BE2C (cell line): ENCODE results near the gene ZCCHC14.
A peak's percentile ranks its signal among the peaks of the same experiment; 100 is the strongest.
"Not testable (repeated sequence)": the region's sequence is repeated elsewhere in the genome, so short reads cannot be mapped to it uniquely, and the experiment has no call there.

Experiments
- DNase-seq: peaks from one replicate; pipeline ENCODE4 v3.0.0-alpha.2; 2020
- H3K27me3 ChIP-seq: fragments of 250-450 bp; sonication (Bioruptor Pico); 2 replicates; pipeline ENCODE4 v1.5.1; 2020; ENCODE audit warnings: mild to moderate bottlenecking
- H3K36me3 ChIP-seq: fragments of 250-450 bp; sonication (Bioruptor Pico); 2 replicates; pipeline ENCODE4 v1.5.1; 2020; ENCODE audit warnings: mild to moderate bottlenecking
- H3K4me1 ChIP-seq: fragments of 250-450 bp; sonication (Bioruptor Pico); 2 replicates; pipeline ENCODE4 v1.5.1; 2020
- H3K4me3 ChIP-seq: 2 replicates; pipeline ENCODE4 v1.5.1; 2011; ENCODE audit warnings: low read depth, low read length
- H3K9me3 ChIP-seq: fragments of 250-450 bp; sonication (Bioruptor Pico); 2 replicates; pipeline ENCODE4 v1.5.1; 2020
- CTCF ChIP-seq: IDR thresholded peaks from 2 replicates; pipeline ENCODE4 v1.5.1; 2012; ENCODE audit warnings: mild to moderate bottlenecking, low read depth, low read length

The ZCCHC14 gene

DNA sequence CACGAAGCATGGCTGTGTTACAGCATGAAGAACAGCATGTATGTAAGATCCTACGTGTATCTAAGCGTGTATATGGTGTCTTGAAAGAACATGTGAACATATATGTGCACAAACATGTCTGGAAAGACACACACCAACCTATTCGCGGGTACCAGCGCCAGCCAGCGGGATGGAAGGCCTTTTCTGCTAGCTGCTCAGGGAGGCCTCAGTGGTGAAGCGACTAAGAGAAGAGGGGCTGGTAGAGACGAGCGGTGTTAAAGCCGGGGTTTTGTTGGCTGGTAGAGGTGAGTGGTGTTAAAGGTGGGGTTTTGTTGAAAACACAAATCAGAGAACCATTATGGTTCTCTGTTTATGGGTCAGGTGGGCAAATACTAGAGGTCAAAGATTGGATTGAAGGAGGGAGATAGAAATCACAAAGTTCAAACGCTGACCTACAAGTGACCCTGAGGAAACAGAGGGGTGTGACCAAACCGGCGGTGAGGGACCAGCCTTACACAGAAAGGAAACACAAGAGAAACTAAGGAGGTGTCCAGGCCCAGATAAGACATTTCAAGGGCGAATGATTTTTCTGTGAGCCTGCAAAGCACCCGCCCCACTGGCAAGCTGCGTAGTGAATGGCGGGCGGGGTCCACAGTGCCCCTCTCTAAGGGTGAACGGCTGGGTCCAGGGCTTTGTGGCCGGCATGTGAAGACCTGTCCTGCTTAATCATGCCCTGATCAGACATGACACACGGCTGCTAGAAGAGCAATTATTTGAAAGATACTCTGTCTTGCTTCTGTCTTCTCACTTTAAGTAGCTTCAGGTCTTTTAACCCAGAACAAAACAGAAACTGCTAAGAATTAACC lies 8.1 kb downstream of the ZCCHC14 start:
- Histone ChIP-seq H3K36me3 (no peaks in the 10 kb centered on the region; the same call in 1 of the 2 replicates), H3K4me1 (peaks cover 24% of the 10 kb centered on the region), H3K9me3 (no peaks in the 10 kb centered on the region), H3K27me3 (no peaks in the 10 kb centered on the region), H3K4me3 (no peak overlapping the region)
- no peak for TF ChIP-seq CTCF
- no peak for DNase-seq

DNA sequence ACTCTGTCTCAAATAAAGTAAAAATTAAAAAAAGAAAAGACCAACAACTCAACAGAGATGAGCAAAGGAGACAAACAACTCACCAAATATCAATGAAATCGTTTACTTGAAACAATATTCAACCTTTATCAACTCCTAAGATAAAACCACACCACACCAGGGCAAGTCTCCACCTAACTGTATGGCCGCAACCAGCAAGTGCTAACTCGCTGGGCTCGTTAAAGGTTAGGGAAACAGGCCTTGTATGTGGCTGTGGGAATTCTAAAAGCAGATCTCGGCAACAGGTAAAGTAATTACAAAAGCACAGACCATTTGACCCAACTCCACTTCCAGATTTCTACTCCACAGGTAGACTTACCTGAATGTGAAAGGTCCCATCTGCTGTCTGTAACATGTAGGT lies 9.3 kb downstream of the ZCCHC14 start:
- Histone ChIP-seq H3K4me1 (peaks cover 24% of the 10 kb centered on the region), H3K36me3 (no peaks in the 10 kb centered on the region; the same call in 1 of the 2 replicates), H3K9me3 (no peaks in the 10 kb centered on the region; the same call in 1 of the 2 replicates), H3K27me3 (no peaks in the 10 kb centered on the region), H3K4me3 (no peak overlapping the region)
- no peak for DNase-seq
- TF ChIP-seq CTCF = no peak

DNA sequence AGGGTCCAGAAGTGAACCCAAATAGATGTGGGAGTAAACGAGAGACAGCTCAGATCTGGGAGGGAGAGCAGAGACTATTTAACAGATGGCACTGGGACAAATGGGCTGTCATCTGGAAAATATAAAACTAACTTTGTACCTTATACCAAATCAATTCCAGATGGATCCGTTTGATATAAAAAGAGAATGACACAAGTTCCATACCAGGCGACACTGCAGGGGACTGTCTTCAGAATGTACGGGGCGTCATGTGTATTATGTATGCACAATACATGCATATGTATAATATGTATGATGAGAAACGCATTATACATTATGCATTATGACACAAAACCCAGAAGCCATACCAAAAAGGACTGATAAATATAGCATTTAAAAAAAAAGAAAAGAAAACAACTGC lies 10.2 kb downstream of the ZCCHC14 start:
- H3K4me1 ChIP-seq = peaks cover 24% of the 10 kb centered on the region
- not testable (repeated sequence) for H3K9me3 ChIP-seq, H3K27me3 ChIP-seq, DNase-seq, H3K36me3 ChIP-seq, H3K4me3 ChIP-seq

GRCh38 chr16:87482266-87482665 lies 10.6 kb downstream of the ZCCHC14 start:
- no peak for DNase-seq
- no peaks in the 10 kb centered on the region; the same call in 1 of the 2 replicates for H3K36me3 ChIP-seq
- H3K9me3 ChIP-seq = no peaks in the 10 kb centered on the region; the same call in 1 of the 2 replicates
- TF ChIP-seq CTCF = no peak
- H3K4me3 ChIP-seq = no peak overlapping the region
- H3K27me3 ChIP-seq = no peaks in the 10 kb centered on the region
- H3K4me1 ChIP-seq = peaks cover 24% of the 10 kb centered on the region

DNA sequence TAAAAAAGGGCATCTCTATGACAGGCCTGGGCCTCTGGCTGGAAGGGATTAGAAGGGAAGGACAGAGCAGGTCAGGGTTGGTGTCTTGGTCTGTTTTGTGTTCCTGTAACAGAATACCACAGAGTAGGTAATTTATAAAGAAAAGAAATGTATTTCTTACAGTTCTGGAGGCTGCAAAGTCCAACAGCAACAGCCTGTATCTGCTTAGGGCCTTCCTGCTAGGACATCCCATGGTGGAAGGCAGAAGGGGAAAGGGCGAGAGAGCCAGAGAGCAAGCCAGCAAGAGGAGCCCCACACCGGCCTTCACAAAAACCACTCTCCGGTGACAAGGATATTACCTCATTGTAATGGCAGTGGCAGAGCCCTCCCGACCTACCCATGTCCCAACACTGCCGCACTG lies 11.1 kb downstream of the ZCCHC14 start:
- H3K9me3 ChIP-seq, H3K36me3 ChIP-seq, H3K4me3 ChIP-seq, DNase-seq, H3K27me3 ChIP-seq: not testable (repeated sequence)
- H3K4me1 ChIP-seq = peaks cover 22% of the 10 kb centered on the region

- H3K9me3 ChIP-seq, H3K36me3 ChIP-seq, H3K27me3 ChIP-seq, H3K4me3 ChIP-seq: not testable (repeated sequence)
- peak; percentile 79 for DNase-seq
- peaks cover 34% of the 10 kb centered on the region for H3K4me1 ChIP-seq
Observed at GRCh38 chr16:87477209-87477981, 15.4 kb downstream of the ZCCHC14 start.

DNA sequence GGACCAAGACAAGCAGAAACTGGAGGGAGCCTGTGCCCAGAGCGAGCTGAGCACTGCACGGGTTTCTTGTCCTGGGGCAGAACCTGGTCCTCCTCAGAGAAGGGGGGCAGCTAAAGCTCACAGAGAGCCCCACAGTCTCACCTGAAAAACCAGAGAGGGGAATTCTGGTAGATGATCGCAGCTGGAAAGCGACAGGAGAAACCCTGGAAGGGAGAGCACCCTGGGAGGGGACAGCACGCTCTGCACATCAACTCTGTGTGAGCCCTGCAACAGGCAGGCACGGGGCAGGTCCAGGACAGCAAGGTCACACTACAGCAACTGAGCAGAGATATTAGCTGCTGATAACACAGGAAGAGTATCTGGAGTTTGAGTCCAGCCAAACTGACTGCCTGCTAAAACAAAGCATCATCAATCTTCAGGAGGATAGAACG lies 18.2 kb downstream of the ZCCHC14 start:
- Histone ChIP-seq H3K4me3 (peak overlapping the region; percentile 32), H3K36me3 (no peaks in the 10 kb centered on the region; the same call in 1 of the 2 replicates), H3K4me1 (peaks cover 57% of the 10 kb centered on the region), H3K27me3 (no peaks in the 10 kb centered on the region), H3K9me3 (no peaks in the 10 kb centered on the region; the same call in 1 of the 2 replicates)
- TF ChIP-seq CTCF = no peak
- DNase-seq = peak; percentile 62
